IMR-90 (cell line): ENCODE measurements around the gene NELFCD. TPM values are rescaled to one million over a fixed set of nuclear protein-coding genes. Genes with fewer than 3 reads are reported as not detected.

ENCODE experiments used
- ATAC-seq: fragments of 200-7000 bp; cut with Tn5 transposase; 2 replicates; pipeline ENCODE4 v1.9.1; 2020; ENCODE audit warnings: low read depth, mild to moderate bottlenecking, moderate library complexity
- BruUV-seq: library from RNA; stranded (reverse); fragments of 400-500 nt; replicated peaks from 2 replicates; lab custom pipeline; 2021; lab: Mats Ljungman, UMichigan
- CTCF ChIA-PET: fragments of 300-600 bp; formaldehyde crosslinking; extraction: SDS; loops from one replicate; lab custom pipeline; 2021; ENCODE audit warnings: antibody characterized with exemption; lab: Yijun Ruan, JAX
- POLR2A ChIA-PET: fragments of 300-600 bp; sonication (Branson Sonifier 250); formaldehyde crosslinking; loops from one replicate; lab custom pipeline; 2022; ENCODE audit warnings: antibody characterized with exemption; ENCODE audit not compliant: unreplicated experiment; lab: Charles Lee
- DNase-seq: peaks from one replicate; pipeline ENCODE4 v3.0.0; 2013
- H2AFZ ChIP-seq: replicated peaks from 2 replicates; pipeline ENCODE3; 2013; ENCODE audit warnings: low read length, mild to moderate bottlenecking; ENCODE audit not compliant: poor library complexity
- H2AK5ac ChIP-seq: 2 replicates; pipeline ENCODE4 v1.6.1; 2013; ENCODE audit warnings: low read depth, low read length, inconsistent platforms
- H2AK9ac ChIP-seq: replicated peaks from 2 replicates; pipeline ENCODE3; 2013; ENCODE audit warnings: mild to moderate bottlenecking, low read depth, low read length, moderate library complexity; ENCODE audit not compliant: poor library complexity
- H2BK120ac ChIP-seq: 2 replicates; pipeline ENCODE4 v1.6.1; 2013; ENCODE audit warnings: low read depth, low read length, inconsistent platforms
- H2BK15ac ChIP-seq: 3 replicates; pipeline ENCODE4 v1.6.1; 2013; ENCODE audit warnings: low read depth, low read length, inconsistent platforms
- H2BK20ac ChIP-seq: 2 replicates; pipeline ENCODE4 v1.6.1; 2013; ENCODE audit warnings: low read depth, mild to moderate bottlenecking, inconsistent platforms, low read length, moderate library complexity
- H2BK5ac ChIP-seq: 2 replicates; pipeline ENCODE4 v1.6.1; 2013; ENCODE audit warnings: mild to moderate bottlenecking, low read depth, low read length, inconsistent platforms; ENCODE audit not compliant: poor library complexity, severe bottlenecking
- H3K14ac ChIP-seq: replicated peaks from 2 replicates; pipeline ENCODE4 v1.6.1; 2013; ENCODE audit warnings: low read depth, low read length, inconsistent platforms
- H3K18ac ChIP-seq: 2 replicates; pipeline ENCODE4 v1.6.1; 2013; ENCODE audit warnings: low read depth, low read length, control low read depth
- H3K23ac ChIP-seq: 2 replicates; pipeline ENCODE4 v1.6.1; 2013; ENCODE audit warnings: low read depth, low read length, inconsistent platforms
- H3K27ac ChIP-seq: 2 replicates; pipeline ENCODE4 v1.5.1; 2013; ENCODE audit warnings: mild to moderate bottlenecking, control low read depth, low read length; ENCODE audit not compliant: insufficient read depth
- H3K27me3 ChIP-seq: 2 replicates; pipeline ENCODE4 v1.6.1; 2013; ENCODE audit warnings: low read length; ENCODE audit not compliant: control insufficient read depth, insufficient read depth
- H3K36me3 ChIP-seq: 2 replicates; pipeline ENCODE4 v1.6.1; 2013; ENCODE audit warnings: low read length, mixed read lengths; ENCODE audit not compliant: control insufficient read depth, insufficient read depth
- H3K4ac ChIP-seq: 2 replicates; pipeline ENCODE4 v1.6.1; 2013; ENCODE audit warnings: low read depth, low read length, inconsistent platforms
- H3K4me1 ChIP-seq: 2 replicates; pipeline ENCODE4 v1.6.1; 2013; ENCODE audit warnings: low read length, mixed read lengths; ENCODE audit not compliant: control insufficient read depth, insufficient read depth
- H3K4me2 ChIP-seq: 2 replicates; pipeline ENCODE4 v1.6.1; 2013; ENCODE audit warnings: low read depth, mild to moderate bottlenecking, control low read depth, low read length, moderate library complexity
- H3K4me3 ChIP-seq: 2 replicates; pipeline ENCODE4 v1.5.1; 2013; ENCODE audit warnings: low read depth, mild to moderate bottlenecking, control low read depth, low read length, moderate library complexity; ENCODE audit not compliant: insufficient read depth
- H3K56ac ChIP-seq: 2 replicates; pipeline ENCODE4 v1.6.1; 2013; ENCODE audit warnings: low read length, inconsistent platforms; ENCODE audit not compliant: insufficient read depth; ENCODE audit errors: extremely low read depth
- H3K79me1 ChIP-seq, 2 experiments: 2 replicates each; pipeline ENCODE4 v1.6.1; 2013; ENCODE audit warnings: low read length in 2 of 2, inconsistent platforms in 1 of 2, low read depth in 1 of 2
- H3K9ac ChIP-seq: 2 replicates; pipeline ENCODE4 v1.6.1; 2013; ENCODE audit warnings: low read depth, low read length, control low read depth
- H3K9me1 ChIP-seq: 2 replicates; pipeline ENCODE4 v1.6.1; 2013; ENCODE audit warnings: low read length, inconsistent platforms; ENCODE audit not compliant: insufficient read depth
- H3K9me3 ChIP-seq: 2 replicates; pipeline ENCODE4 v1.6.1; 2013; ENCODE audit warnings: low read length; ENCODE audit not compliant: control insufficient read depth, insufficient read depth
- H4K20me1 ChIP-seq: 2 replicates; pipeline ENCODE4 v1.6.1; 2013; ENCODE audit warnings: low read length, inconsistent platforms; ENCODE audit not compliant: insufficient read depth
- H4K5ac ChIP-seq: 2 replicates; pipeline ENCODE4 v1.6.1; 2013; ENCODE audit warnings: mild to moderate bottlenecking, low read depth, low read length, control low read depth
- H4K8ac ChIP-seq, 2 experiments: 2 replicates each; pipeline ENCODE4 v1.6.1; 2013; ENCODE audit warnings: low read depth in 2 of 2, low read length in 2 of 2, control low read depth in 1 of 2, inconsistent platforms in 1 of 2
- H4K91ac ChIP-seq: 2 replicates; pipeline ENCODE4 v1.6.1; 2013; ENCODE audit warnings: low read depth, low read length, inconsistent platforms; ENCODE audit not compliant: insufficient read depth
- CEBPB ChIP-seq: IDR thresholded peaks from 2 replicates; pipeline ENCODE4 v1.6.1; 2012; ENCODE audit warnings: low read depth, low read length, improper control_type of control experiment
- WGBS, 2 experiments: methylation state at CpG; one replicate each; pipeline versions ENCODE4 v1.1.5 to v1.1.7; 2013; ENCODE audit warnings: missing lambda C conversion rate in 2 of 2; ENCODE audit not compliant: insufficient read length in 1 of 2; ENCODE audit errors: extremely low coverage in 2 of 2; 5-methylcytosine and 5-hydroxymethylcytosine counted together
- dilution Hi-C: fragments of 300-500 bp; cut with HindIII; formaldehyde crosslinking; loops from one replicate; pipeline ENCODE4 v1.14.3; 2018; ENCODE audit warnings: low sequenced_read_pairs; ENCODE audit not compliant: unreplicated experiment
- in situ Hi-C: fragments of 300-500 bp; cut with MboI; formaldehyde crosslinking; loops from 3 replicates; pipeline ENCODE4 v1.14.3; 2019; ENCODE audit warnings: low sequenced_read_pairs, inconsistent platforms, mixed read lengths
- intact Hi-C: fragments of 100-400 bp; cut with micrococcal nuclease; formaldehyde crosslinking; loops from 2 replicates; pipeline ENCODE4 v1.10.0; 2022
- polyA plus RNA-seq, 3 experiments: library from polyadenylated mRNA; depleted of rRNA; stranded (reverse); fragments of >200 nt; gene quantifications; 2 replicates each; pipeline ENCODE4 v1.2.3, GENCODE V29; 2012; ENCODE audit warnings: low replicate concordance in 1 of 3
- total RNA-seq: library from RNA; depleted of rRNA; stranded (reverse); fragments of >200 nt; gene quantifications from 2 replicates; pipeline ENCODE4 v1.2.3, GENCODE V29; 2012

NELFCD gene
- total and polyA plus RNA-seq, 2 of the 4 experiments (the other 2 are of a cell fraction), result 88.9 to 94.1 TPM

GRCh38 chr20:58973179-58973578 lies 7.9 kb upstream of the NELFCD start:
- no peak overlapping the region for H4K8ac ChIP-seq
- H4K91ac ChIP-seq, result no peak overlapping the region
- H4K20me1 ChIP-seq, result no peaks in the 10 kb centered on the region
- intact Hi-C loops (no loop called here), dilution Hi-C loops (no loop called here), in situ Hi-C loops (no loop called here)
- no peaks in the 10 kb centered on the region for H3K79me1 ChIP-seq
- no peaks in the 10 kb centered on the region for H3K9me1 ChIP-seq
- CTCF ChIA-PET, result interaction anchor here (0.8 kb wide), 1 partner anchor 58 kb away, joined by 3 read pairs; no protein-coding TSS in a partner anchor
- no peaks in the 10 kb centered on the region for H3K36me3 ChIP-seq
- H3K56ac ChIP-seq, result no peak overlapping the region
- H3K27me3 ChIP-seq, result peaks cover 1% of the 10 kb centered on the region; the same call in 1 of the 2 replicates
- no peak overlapping the region for H2BK20ac ChIP-seq
- ATAC-seq, result no peak
- WGBS, 2 experiments, result no CpG with 5 or more reads among the region's 4 CpGs
- no peaks in the 10 kb centered on the region for H3K4me1 ChIP-seq
- no peak overlapping the region for H2BK15ac ChIP-seq
- no peak overlapping the region for H3K18ac ChIP-seq
- TF ChIP-seq CEBPB, result no peak
- DNase-seq, result no peak
- no peak overlapping the region for H2AFZ ChIP-seq
- no peak overlapping the region for H3K27ac ChIP-seq
- POLR2A ChIA-PET, result no interaction called here
- H3K9ac ChIP-seq, result no peak overlapping the region
- no peak overlapping the region for H2BK120ac ChIP-seq
- no peak overlapping the region for H2BK5ac ChIP-seq
- H2AK5ac ChIP-seq, result no peak overlapping the region
- no peak overlapping the region for H4K5ac ChIP-seq
- H3K4me3 ChIP-seq, result no peak overlapping the region
- no TSS peak for BruUV-seq
- H3K4me2 ChIP-seq, result no peak overlapping the region
- H3K14ac ChIP-seq, result no peak overlapping the region
- H3K23ac ChIP-seq, result no peak overlapping the region
- no peak overlapping the region for H3K4ac ChIP-seq
- H3K9me3 ChIP-seq, result peaks cover 7% of the 10 kb centered on the region
- H2AK9ac ChIP-seq, result no peak overlapping the region
